B cell (primary cell): ENCODE measurements around the gene TMEM253. TPM values are rescaled to one million over a fixed set of nuclear protein-coding genes. Genes with fewer than 3 reads are reported as not detected.

Experiments
- ATAC-seq: fragments of 200-7000 bp; cut with Tn5 transposase; one replicate; pipeline ENCODE4 v1.10.0; 2021; ENCODE audit warnings: low read depth, mild to moderate bottlenecking, moderate number of reproducible peaks, moderate library complexity
- CTCF ChIA-PET: fragments of 350-600 bp; sonication (Branson Sonifier 250); formaldehyde crosslinking; loops from one replicate; lab custom pipeline; 2021; ENCODE audit warnings: antibody characterized with exemption, inconsistent platforms; lab: Charles Lee
- POLR2A ChIA-PET: fragments of 350-600 bp; sonication (Branson Sonifier 250); formaldehyde crosslinking; loops from one replicate; lab custom pipeline; 2021; ENCODE audit warnings: antibody characterized with exemption; lab: Charles Lee
- DNase-seq: peaks from one replicate; pipeline ENCODE4 v3.0.0; 2013
- H2AFZ ChIP-seq: 2 replicates; pipeline ENCODE4 v1.6.1; 2012; ENCODE audit warnings: mild to moderate bottlenecking, low read depth, low read length; ENCODE audit not compliant: insufficient read depth, poor library complexity, severe bottlenecking
- H3K27ac ChIP-seq, 2 donors: 1 replicate in 1 of 2; 2 replicates in 1 of 2; pipeline ENCODE4 v1.5.1; 2012 to 2013; ENCODE audit warnings: low read length in 2 of 2, mild to moderate bottlenecking in 2 of 2, moderate library complexity in 1 of 2
- H3K27me3 ChIP-seq, 4 experiments: fragments of 200-600 bp in 1 of 4; sonication (generic) in 1 of 4; replicated peaks in 1 of 4; 1 replicate in 2 of 4; 2 replicates in 2 of 4; pipeline versions ENCODE4 v1.6.1 to v1.7.0; 2013 to 2016; ENCODE audit warnings: low read length in 3 of 4, mild to moderate bottlenecking in 2 of 4, mixed read lengths in 1 of 4, moderate library complexity in 1 of 4; ENCODE audit not compliant: insufficient read depth in 4 of 4, control insufficient read depth in 3 of 4; ENCODE audit errors: control extremely low read depth in 1 of 4
- H3K36me3 ChIP-seq, 2 experiments: replicated peaks in 1 of 2; 1 replicate in 1 of 2; 2 replicates in 1 of 2; pipeline versions ENCODE4 v1.6.1 to v1.7.1; 2013; ENCODE audit warnings: low read length in 1 of 2; ENCODE audit not compliant: insufficient read depth in 2 of 2, control insufficient read depth in 1 of 2; ENCODE audit errors: control extremely low read depth in 1 of 2, extremely low read depth in 1 of 2
- H3K4me1 ChIP-seq, 2 donors: fragments of 200-600 bp in 1 of 2; sonication (generic) in 1 of 2; 1 replicate in 1 of 2; 2 replicates in 1 of 2; pipeline versions ENCODE4 v1.5.1 to v1.6.1; 2013 to 2017; ENCODE audit warnings: low read length in 2 of 2; ENCODE audit not compliant: control insufficient read depth in 2 of 2, insufficient read depth in 2 of 2
- H3K4me2 ChIP-seq: replicated peaks from 2 replicates; pipeline ENCODE3; 2012; ENCODE audit warnings: mild to moderate bottlenecking, low read depth, low read length; ENCODE audit not compliant: poor library complexity, severe bottlenecking
- H3K4me3 ChIP-seq, 5 experiments: fragments of 200-600 bp in 1 of 5; sonication (generic) in 1 of 5; 1 replicate in 3 of 5; 2 replicates in 2 of 5; pipeline versions ENCODE4 v1.5.1 to v1.7.0; 2011 to 2016; ENCODE audit warnings: low read length in 4 of 5, mild to moderate bottlenecking in 4 of 5, low read depth in 2 of 5, control low read depth in 1 of 5, moderate library complexity in 1 of 5; ENCODE audit not compliant: insufficient read depth in 1 of 5; ENCODE audit errors: control extremely low read depth in 1 of 5, extremely low read depth in 1 of 5
- H3K79me2 ChIP-seq: fragments of 200-600 bp; sonication (generic); one replicate; pipeline ENCODE4 v1.6.0; 2016; ENCODE audit warnings: low read length; ENCODE audit not compliant: control insufficient read depth, insufficient read depth
- H3K9ac ChIP-seq: fragments of 200-600 bp; sonication (generic); 2 replicates; pipeline ENCODE4 v1.6.1; 2017; ENCODE audit warnings: mild to moderate bottlenecking, low read length, moderate library complexity
- H3K9me3 ChIP-seq, 3 donors: one replicate each; pipeline versions ENCODE4 v1.6.1 to v1.7.1; 2013; ENCODE audit warnings: low read length in 2 of 3; ENCODE audit not compliant: control insufficient read depth in 2 of 3, insufficient read depth in 1 of 3; ENCODE audit errors: control extremely low read depth in 1 of 3
- H4K20me1 ChIP-seq: 2 replicates; pipeline ENCODE4 v1.6.0; 2012; ENCODE audit warnings: mild to moderate bottlenecking, low read length; ENCODE audit not compliant: insufficient read depth, control insufficient read depth, poor library complexity, severe bottlenecking
- H3K27ac Mint-ChIP-seq: one replicate; pipeline ENCODE4 v1.8.0; 2021; ENCODE audit warnings: mixed read lengths
- H3K27me3 Mint-ChIP-seq: one replicate; pipeline ENCODE4 v1.8.0; 2021; ENCODE audit warnings: mixed read lengths
- H3K4me1 Mint-ChIP-seq: one replicate; pipeline ENCODE4 v1.8.0; 2021; ENCODE audit warnings: mixed read lengths
- H3K4me3 Mint-ChIP-seq: one replicate; pipeline ENCODE4 v1.8.0; 2021; ENCODE audit warnings: mixed read lengths
- H3K9me3 Mint-ChIP-seq: one replicate; pipeline ENCODE4 v1.8.0; 2022; ENCODE audit warnings: mixed read lengths; ENCODE audit not compliant: insufficient read depth
- CTCF ChIP-seq: fragments of 200-600 bp; IDR thresholded peaks from one replicate; pipeline ENCODE4 v1.8.0; 2022; ENCODE audit warnings: antibody characterized with exemption, mild to moderate bottlenecking
- EZH2 ChIP-seq: IDR thresholded peaks from 2 replicates; pipeline ENCODE4 v1.6.1; 2012; ENCODE audit warnings: borderline replicate concordance, low read depth, mild to moderate bottlenecking, moderate library complexity, low read length; ENCODE audit not compliant: insufficient read depth, poor library complexity, severe bottlenecking
- whole genome bisulfite sequencing: methylation state at CpG from one replicate; pipeline ENCODE4 v1.1.5; 2013; ENCODE audit warnings: missing lambda C conversion rate; ENCODE audit not compliant: insufficient coverage; 5-methylcytosine and 5-hydroxymethylcytosine counted together
- intact Hi-C: fragments of 100-400 bp; cut with micrococcal nuclease; formaldehyde crosslinking; loops from one replicate; pipeline ENCODE4 v1.10.0; 2022
- polyA plus RNA-seq: library from polyadenylated mRNA; depleted of rRNA; stranded (reverse); fragments of >200 nt; gene quantifications from 2 replicates; pipeline ENCODE4 v1.2.3, GENCODE V29; 2012
- total RNA-seq, 2 donors: library from RNA; stranded (reverse); fragments of 120-200 nt in 1 of 2; gene quantifications; 1 replicate in 1 of 2; 2 replicates in 1 of 2; pipeline versions ENCODE4 v1.2.3 to v1.2.4, GENCODE V29; 2013 to 2022

Gene TMEM253
- total and polyA plus RNA-seq, 2 donors (not counting 1 experiment from before 2014, with no cell fraction given), result not detected

- Histone ChIP-seq H3K9ac (no peak overlapping the region), H3K4me1 (no peaks in the 10 kb centered on the region), H2AFZ (no peak overlapping the region), H4K20me1 (no peaks in the 10 kb centered on the region), H3K9me3 (no peaks in the 10 kb centered on the region), H3K36me3 (no peaks in the 10 kb centered on the region), H3K4me2 (no peak overlapping the region), H3K79me2 (no peaks in the 10 kb centered on the region), H3K4me3 (no peak overlapping the region), H3K27me3 (peaks cover 0 to 9% (median 4%) of the 10 kb centered on the region in 4 experiments), H3K27ac (no peak overlapping the region)
- Mint-ChIP-seq H3K27me3 (peaks cover 30% of the 10 kb centered on the region), H3K27ac (no peak overlapping the region), H3K9me3 (no peaks in the 10 kb centered on the region), H3K4me3 (no peak overlapping the region), H3K4me1 (no peaks in the 10 kb centered on the region)
- ATAC-seq, result no peak
- WGBS, result no CpG with 5 or more reads among the region's 3 CpGs
- intact Hi-C loops, result no loop called here
- ChIA-PET POLR2A (no interaction called here), CTCF (interaction anchor here (1.3 to 1.4 kb wide), 2 partner anchors 14 to 39 kb away, joined by 4 to 6 read pairs; no protein-coding TSS in a partner anchor)
- TF ChIP-seq EZH2 (no peak), CTCF (no peak)
- DNase-seq, result no peak
These were observed 46.6 kb upstream of the TMEM253 start for GRCh38 chr14:21054123-21054767.

GRCh38 chr14:21054768-21055145 is 46.1 kb upstream of the TMEM253 start:
- Histone ChIP-seq H3K4me1 (no peaks in the 10 kb centered on the region), H3K9ac (no peak overlapping the region), H3K79me2 (no peaks in the 10 kb centered on the region), H3K4me3 (no peak overlapping the region), H2AFZ (no peak overlapping the region), H3K9me3 (no peaks in the 10 kb centered on the region), H3K27me3 (peaks cover 0 to 9% (median 4%) of the 10 kb centered on the region in 4 experiments), H4K20me1 (no peaks in the 10 kb centered on the region), H3K4me2 (no peak overlapping the region), H3K36me3 (no peaks in the 10 kb centered on the region), H3K27ac (no peak overlapping the region)
- WGBS, result no CpG with 5 or more reads among the region's 4 CpGs
- POLR2A ChIA-PET, result no interaction called here
- intact Hi-C loops, result no loop called here
- peaks cover 28% of the 10 kb centered on the region for H3K27me3 Mint-ChIP-seq
- CTCF ChIA-PET, result no interaction called here
- ATAC-seq (no peak), DNase-seq (no peak)
- H3K4me3 Mint-ChIP-seq, result no peak overlapping the region
- H3K9me3 Mint-ChIP-seq, result no peaks in the 10 kb centered on the region
- no peak overlapping the region for H3K27ac Mint-ChIP-seq
- TF ChIP-seq CTCF, result no peak
- no peak for TF ChIP-seq EZH2
- H3K4me1 Mint-ChIP-seq, result no peaks in the 10 kb centered on the region
